Measurements from ENCODE around the gene NEMP1. TPM values are rescaled to one million over a fixed set of nuclear protein-coding genes. Genes with fewer than 3 reads are reported as not detected.

The NEMP1 gene
- total and polyA plus RNA-seq, 2 of the 13 experiments (the other 11 are each of a cell fraction or from before 2014, with no cell fraction given), result 11.4 to 12.9 TPM

- no TSS peak for BruUV-seq (replicated peaks)
- DNase-seq (ENCODE audit: low spot score) (no peak), ATAC-seq (no peak), FAIRE-seq (no peak)
- Histone ChIP-seq H3K27ac (ENCODE audit: extremely low read length, insufficient read depth, low read length) (no peak overlapping the region), H3K4me3 (replicated peaks in 1 of 3; ENCODE audit: insufficient read depth in 1 of 3, low read depth in 2 of 3, low read length in 3 of 3) (no peak overlapping the region), H3K4me1 (ENCODE audit: insufficient read depth, low read length) (peaks cover 54% of the 10 kb centered on the region), H3K27me3 (ENCODE audit: control insufficient read depth in 1 of 2, insufficient read depth in 2 of 2, low read length in 2 of 2) (no peaks in the 10 kb centered on the region; a peak in 1 of 5 replicates), H4K20me1 (ENCODE audit: insufficient read depth, low read length) (no peaks in the 10 kb centered on the region), H3K79me2 (ENCODE audit: insufficient read depth, low read length) (no peaks in the 10 kb centered on the region), H3K36me3 (replicated peaks in 1 of 2; ENCODE audit: control insufficient read depth in 1 of 2, insufficient read depth in 2 of 2, low read length in 2 of 2) (peaks cover 11 to 16% of the 10 kb centered on the region in 2 experiments; a peak in 4 of 5 replicates), H3K4me2 (ENCODE audit: low read depth, low read length) (no peak overlapping the region), H3K9ac (ENCODE audit: insufficient read depth, low read depth, low read length) (no peak overlapping the region), H3K9me3 (ENCODE audit: low read length) (no peaks in the 10 kb centered on the region), H2AFZ (ENCODE audit: low read length) (no peak overlapping the region)
- ChIA-PET CTCF (ENCODE audit: low intra/inter-chr PET ratio, low total read pairs) (no interaction called here), POLR2A (interaction anchor here (1.5 kb wide), 1 partner anchor 14 kb away, joined by 3 read pairs; no protein-coding TSS in a partner anchor)
- TF ChIP-seq ZNF572 (CRISPR knock-in tag; IDR thresholded peaks at IDR 0.05) (no peak), DR1 (CRISPR knock-in tag; IDR thresholded peaks at IDR 0.05) (no peak), ZNF841 (CRISPR knock-in tag; IDR thresholded peaks at IDR 0.05; ENCODE audit: borderline replicate concordance) (no peak), ZNF337 (CRISPR knock-in tag; IDR thresholded peaks at IDR 0.05; ENCODE audit: borderline replicate concordance, low read depth) (no peak), RAD21 (CRISPR knock-in tag; IDR thresholded peaks at IDR 0.05) (no peak), ZNF672 (CRISPR knock-in tag; IDR thresholded peaks at IDR 0.05) (no peak), NFRKB (IDR thresholded peaks at IDR 0.05) (no peak), ZBTB3 (CRISPR knock-in tag; IDR thresholded peaks at IDR 0.05; ENCODE audit: borderline replicate concordance, low read depth) (no peak), SAP130 (CRISPR knock-in tag; IDR thresholded peaks at IDR 0.05; ENCODE audit: low read depth) (no peak), TOE1 (CRISPR knock-in tag; IDR thresholded peaks at IDR 0.05) (no peak), BRD4 (CRISPR knock-in tag; IDR thresholded peaks at IDR 0.05) (no peak), ZNF30 (CRISPR knock-in tag; IDR thresholded peaks at IDR 0.05) (no peak), ZNF816 (CRISPR knock-in tag; IDR thresholded peaks at IDR 0.05; ENCODE audit: borderline replicate concordance) (no peak), PRMT3 (CRISPR knock-in tag; IDR thresholded peaks at IDR 0.05; ENCODE audit: borderline replicate concordance, low read depth) (no peak), ZNF44 (CRISPR knock-in tag; IDR thresholded peaks at IDR 0.05) (no peak), RARA (CRISPR knock-in tag; IDR thresholded peaks at IDR 0.05) (no peak), SIX1 (CRISPR knock-in tag; IDR thresholded peaks at IDR 0.05; ENCODE audit: borderline replicate concordance) (no peak), TARDBP (CRISPR knock-in tag; IDR thresholded peaks at IDR 0.05) (no peak)
- in situ Hi-C loops (cut with HindIII; ENCODE audit: extremely low pct_ligation_motif_present, low pct_unique_long_range_greater_than_20kb), result no loop called here
- WGBS (ENCODE audit: low lambda C conversion rate), result 92% methylated on average over 6 of the region's 9 CpGs
- intact Hi-C loops (cut with micrococcal nuclease; ENCODE audit: unreplicated experiment), result no loop called here
Measured at GRCh38 chr12:57106021-57106708, 27.6 kb upstream of the NEMP1 start.

All from HepG2 (cell line).